Body of pancreas (tissue), 4 donors: ENCODE results near the gene CDKN3. TPM values are rescaled to one million over a fixed set of nuclear protein-coding genes. Genes with fewer than 3 reads are reported as not detected.

Experiments used
- ATAC-seq: fragments of 150-250 bp; one replicate; pipeline ENCODE4 v1.9.1; 2016
- DNase-seq, 4 donors: peaks; one replicate each; pipeline ENCODE4 v3.0.0-alpha.2; 2019
- H3K27ac ChIP-seq, 4 donors: fragments of 200-600 bp; sonication (generic); 1 replicate in 3 of 4; 2 replicates in 1 of 4; pipeline versions ENCODE4 v1.5.1 to v1.6.1; 2016 to 2019; ENCODE audit warnings: mild to moderate bottlenecking in 1 of 4, mixed read lengths in 1 of 4, moderate library complexity in 1 of 4
- H3K27me3 ChIP-seq, 2 donors: fragments of 200-600 bp; sonication (generic); one replicate each; pipeline ENCODE4 v1.6.0; 2016; ENCODE audit warnings: mild to moderate bottlenecking in 1 of 2
- H3K36me3 ChIP-seq, 2 donors: fragments of 200-600 bp; sonication (generic); replicated peaks in 1 of 2; 2 replicates each; pipeline ENCODE4 v1.5.1; 2016; ENCODE audit warnings: low read depth in 2 of 2; ENCODE audit not compliant: insufficient read depth in 1 of 2
- H3K4me1 ChIP-seq: fragments of 200-600 bp; sonication (generic); one replicate; pipeline ENCODE4 v1.6.0; 2016
- H3K4me3 ChIP-seq, 2 donors: fragments of 200-600 bp; sonication (generic); 1 replicate in 1 of 2; 2 replicates in 1 of 2; pipeline ENCODE4 v1.5.1; 2016 to 2019
- H3K9me3 ChIP-seq, 3 donors: fragments of 200-600 bp; sonication (generic); 1 replicate in 2 of 3; 2 replicates in 1 of 3; pipeline ENCODE4 v1.5.1; 2016
- CTCF ChIP-seq, 7 experiments: fragments of 450-650 bp in 4 of 7; fragments of 200-600 bp in 3 of 7; sonication (generic) in 3 of 7; IDR thresholded peaks; one replicate each; pipeline ENCODE4 v1.5.1; 2016 to 2019; ENCODE audit warnings: antibody characterized with exemption in 7 of 7
- POLR2A ChIP-seq, 3 donors: fragments of 450-650 bp; IDR thresholded peaks; one replicate each; pipeline ENCODE4 v1.6.1; 2016; ENCODE audit warnings: antibody characterized with exemption in 3 of 3, mild to moderate bottlenecking in 2 of 3
- WGBS, 2 donors: methylation state at CpG; one replicate each; pipeline ENCODE4 v1.1.5; 2017; 5-methylcytosine and 5-hydroxymethylcytosine counted together
- intact Hi-C: fragments of 100-400 bp; cut with DNase I; formaldehyde crosslinking; loops from one replicate; pipeline ENCODE4 v1.15.1; 2023
- total RNA-seq, 2 donors: library from RNA; depleted of rRNA; stranded (reverse); fragments of >200 nt; gene quantifications; one replicate each; pipeline ENCODE4 v1.1.0, GENCODE V29; 2016

CDKN3 gene
- total RNA-seq, 2 donors from 2014 or later: not detected

- TF ChIP-seq POLR2A (IDR thresholded peaks at IDR 0.05): no peak
- TF ChIP-seq CTCF (IDR thresholded peaks at IDR 0.05): no peak
- no peaks in the 10 kb centered on the region for H3K27me3 ChIP-seq
- no peaks in the 10 kb centered on the region for H3K36me3 ChIP-seq
- ATAC-seq (no peak), DNase-seq (no peak)
- H3K4me1 ChIP-seq: peaks cover 13% of the 10 kb centered on the region
- H3K27ac ChIP-seq: no peak overlapping the region
- H3K4me3 ChIP-seq: no peak overlapping the region
- intact Hi-C loops: no loop called here
- H3K9me3 ChIP-seq: no peaks in the 10 kb centered on the region
- WGBS, 2 donors: 87 to 90% methylated on average over 18 of the region's 18 CpGs
These were observed 47.2 kb downstream of the CDKN3 start for GRCh38 chr14:54443981-54444380.

GRCh38 chr14:54444681-54445080 is 47.9 kb downstream of the CDKN3 start:
- H3K4me3 ChIP-seq: no peak overlapping the region
- 75 to 79% methylated on average over 7 of the region's 7 CpGs for WGBS, 2 donors
- H3K9me3 ChIP-seq: no peaks in the 10 kb centered on the region
- H3K4me1 ChIP-seq: peaks cover 12% of the 10 kb centered on the region
- H3K36me3 ChIP-seq: no peaks in the 10 kb centered on the region
- no peak overlapping the region for H3K27ac ChIP-seq
- no peaks in the 10 kb centered on the region for H3K27me3 ChIP-seq
- intact Hi-C loops: no loop called here
- TF ChIP-seq POLR2A (IDR thresholded peaks at IDR 0.05) (no peak), CTCF (IDR thresholded peaks at IDR 0.05) (no peak)
- DNase-seq: no peak
- ATAC-seq: no peak

- Histone ChIP-seq H3K4me3 (no peak overlapping the region), H3K36me3 (no peaks in the 10 kb centered on the region), H3K27me3 (peaks cover 0 to 4% of the 10 kb centered on the region in 2 donors), H3K4me1 (peaks cover 4% of the 10 kb centered on the region), H3K27ac (no peak overlapping the region), H3K9me3 (no peaks in the 10 kb centered on the region)
- DNase-seq (no peak), ATAC-seq (no peak)
- WGBS, 2 donors: 18 to 24% methylated on average over 5 of the region's 5 CpGs
- intact Hi-C loops: no loop called here
- TF ChIP-seq CTCF (IDR thresholded peaks at IDR 0.05) (no peak), POLR2A (IDR thresholded peaks at IDR 0.05) (no peak)
These were observed 49.4 kb downstream of the CDKN3 start for GRCh38 chr14:54446161-54446693.

- peak in 1 of 4 donors; percentile 47 for DNase-seq
- no peak for TF ChIP-seq POLR2A (IDR thresholded peaks at IDR 0.05)
- TF ChIP-seq CTCF (IDR thresholded peaks at IDR 0.05): no peak
- Histone ChIP-seq H3K27ac (no peak overlapping the region), H3K4me1 (no peaks in the 10 kb centered on the region), H3K4me3 (no peak overlapping the region), H3K27me3 (peaks cover 0 to 6% of the 10 kb centered on the region in 2 donors), H3K9me3 (no peaks in the 10 kb centered on the region), H3K36me3 (no peaks in the 10 kb centered on the region)
- 86 to 89% methylated on average over 8 of the region's 8 CpGs for WGBS, 2 donors
- no peak for ATAC-seq
- intact Hi-C loops: no loop called here
These were observed 50.5 kb downstream of the CDKN3 start for GRCh38 chr14:54447231-54447692.

- no peak for TF ChIP-seq CTCF (IDR thresholded peaks at IDR 0.05)
- no peak for TF ChIP-seq POLR2A (IDR thresholded peaks at IDR 0.05)
- ATAC-seq: no peak
- 55 to 70% methylated on average over 3 of the region's 3 CpGs for WGBS, 2 donors
These were observed 53.7 kb downstream of the CDKN3 start for GRCh38 chr14:54450535-54450934.

More at GRCh38 chr14:54450535-54450934, 53.7 kb downstream of the CDKN3 start:
- Histone ChIP-seq H3K9me3 (no peaks in the 10 kb centered on the region), H3K4me1 (no peaks in the 10 kb centered on the region), H3K36me3 (no peaks in the 10 kb centered on the region), H3K4me3 (no peak overlapping the region), H3K27ac (no peak overlapping the region), H3K27me3 (peaks cover 0 to 15% of the 10 kb centered on the region in 2 donors)
- intact Hi-C loops: no loop called here
- DNase-seq: peak in 1 of 4 donors; percentile 27
